HG02588 (cell line): Measurements from ENCODE around the gene SYCP3.
"Not testable (repeated sequence)": the region's sequence is repeated elsewhere in the genome, so short reads cannot be mapped to it uniquely, and the experiment has no call there.

Source experiments
- ATAC-seq: cut with Tn5 transposase; IDR thresholded peaks from one replicate; pipeline ENCODE4 v1.9.1; 2021; ENCODE audit warnings: mild to moderate bottlenecking, moderate library complexity; ENCODE audit not compliant: unreplicated experiment

Gene SYCP3

GRCh38 chr12:101761350-101761749 is 22.1 kb upstream of the SYCP3 start:
- ATAC-seq = no peak

- no peak for ATAC-seq
These were observed 20.3 kb upstream of the SYCP3 start for GRCh38 chr12:101759396-101760047.

GRCh38 chr12:101750152-101750551 is 10.9 kb upstream of the SYCP3 start:
- ATAC-seq = no peak

DNA sequence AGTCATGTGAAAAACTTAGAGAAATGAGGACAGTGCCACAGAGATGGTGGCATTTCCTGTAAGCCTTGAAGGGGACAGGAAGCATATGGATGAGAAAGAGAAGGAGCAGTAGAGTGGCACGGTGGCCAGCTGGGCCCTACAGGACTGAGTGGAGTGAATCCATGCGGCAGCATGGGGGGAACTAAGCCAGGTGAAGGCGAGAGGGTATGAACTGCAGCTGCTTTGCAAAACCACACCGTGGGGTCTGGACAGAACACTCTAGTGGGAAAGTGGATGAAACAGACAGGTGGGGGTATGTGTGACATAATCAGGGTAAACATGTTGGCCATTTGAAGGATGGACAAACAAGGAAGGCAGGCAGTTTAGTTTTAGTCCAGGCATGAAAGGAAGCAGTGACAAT is 10.4 kb upstream of the SYCP3 start:
- no peak for ATAC-seq

DNA sequence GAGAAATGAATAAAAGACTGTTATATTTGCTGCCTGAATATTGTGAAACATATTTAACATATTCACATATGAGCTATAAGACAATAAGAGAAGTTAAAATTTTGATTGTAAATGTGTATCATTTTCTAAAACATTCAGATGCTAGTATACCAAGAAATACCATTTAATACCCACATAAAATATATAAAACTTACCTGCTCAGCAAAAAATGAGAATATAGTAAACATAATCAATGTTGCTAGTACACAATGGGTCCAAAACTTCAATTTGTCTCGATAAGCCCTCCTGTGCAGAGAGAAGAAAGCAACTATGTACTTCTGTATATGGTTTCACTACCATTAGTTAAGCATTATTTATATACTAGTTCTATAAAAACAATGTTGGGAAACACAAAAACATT is 9.6 kb upstream of the SYCP3 start:
- ATAC-seq = no peak

DNA sequence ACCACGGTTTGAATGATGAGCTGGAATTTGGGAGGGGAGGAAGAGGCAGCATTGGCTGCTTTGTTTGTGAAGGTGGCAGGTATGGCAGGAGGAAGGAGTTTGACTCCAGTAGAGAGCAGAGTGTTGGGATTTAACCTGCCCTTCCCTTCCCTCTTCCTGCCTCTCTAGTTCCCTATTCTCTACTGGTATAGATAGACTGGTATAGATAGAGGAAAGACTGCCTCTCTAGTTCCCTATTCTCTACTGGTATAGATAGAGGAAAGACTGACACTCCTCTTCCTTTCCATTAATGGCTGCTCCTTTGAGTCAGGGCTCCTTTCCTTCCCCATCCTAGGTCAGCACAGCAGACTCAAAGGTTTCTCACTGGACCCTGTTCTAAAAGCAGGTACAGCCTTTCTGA is 8.4 kb upstream of the SYCP3 start:
- no peak for ATAC-seq

DNA sequence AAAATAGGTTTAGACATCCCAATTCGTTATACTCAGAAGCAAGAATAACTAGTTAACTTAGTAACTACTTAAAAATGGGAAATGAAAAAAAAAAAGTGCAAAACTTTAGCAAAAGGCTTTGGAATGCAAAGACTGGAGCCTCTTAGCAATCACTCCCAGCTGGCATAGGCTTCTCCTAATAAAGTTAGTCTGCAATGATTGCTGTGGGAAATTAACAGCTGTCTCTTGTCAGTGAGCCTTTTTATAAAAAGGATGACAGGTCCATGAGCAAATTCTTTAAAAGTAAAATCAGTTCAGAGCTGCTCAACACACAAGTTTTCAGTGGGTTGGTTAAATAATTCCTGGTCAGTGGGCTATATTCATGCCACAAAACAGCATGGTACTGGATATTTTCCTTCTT is 7.4 kb upstream of the SYCP3 start:
- no peak for ATAC-seq

DNA sequence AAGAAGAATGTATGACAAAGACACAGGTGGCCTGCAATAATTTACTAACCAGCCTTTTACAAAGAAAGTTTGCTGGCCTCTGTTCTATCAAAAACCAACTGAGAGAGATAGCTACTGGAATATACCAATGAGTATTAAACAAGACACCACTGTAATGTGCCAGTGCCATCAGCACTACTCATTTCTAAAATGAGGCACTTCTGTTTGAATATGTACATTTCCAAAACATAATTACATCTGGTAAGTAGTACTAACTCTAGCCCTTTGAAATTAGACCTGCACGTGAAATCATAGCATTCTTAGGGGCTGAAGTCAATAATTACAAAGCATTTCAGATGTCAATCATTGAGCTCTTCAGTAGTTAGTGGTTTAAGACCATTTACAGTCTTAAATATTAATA is 6.9 kb upstream of the SYCP3 start:
- no peak for ATAC-seq

DNA sequence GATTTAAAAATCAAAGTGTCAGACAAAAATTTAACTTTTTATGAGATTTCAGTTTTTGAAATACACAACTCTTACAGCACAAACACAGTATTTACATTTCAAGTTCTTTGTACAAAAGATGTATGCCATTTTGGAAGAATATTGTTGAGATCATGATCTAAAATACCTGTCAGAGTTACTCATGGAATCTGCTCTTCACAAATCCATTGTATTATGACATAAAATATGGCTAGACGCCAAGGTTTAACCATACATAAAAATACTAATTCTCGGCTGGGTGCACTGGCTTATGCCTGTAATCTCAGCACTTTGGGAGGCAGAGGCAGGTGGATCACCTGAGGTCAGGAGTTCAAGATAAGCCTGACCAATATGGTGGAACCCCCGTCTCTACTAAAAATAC is 6.2 kb upstream of the SYCP3 start:
- no peak for ATAC-seq

GRCh38 chr12:101743724-101744472 is 4.6 kb upstream of the SYCP3 start:
- ATAC-seq = peak; percentile 96

DNA sequence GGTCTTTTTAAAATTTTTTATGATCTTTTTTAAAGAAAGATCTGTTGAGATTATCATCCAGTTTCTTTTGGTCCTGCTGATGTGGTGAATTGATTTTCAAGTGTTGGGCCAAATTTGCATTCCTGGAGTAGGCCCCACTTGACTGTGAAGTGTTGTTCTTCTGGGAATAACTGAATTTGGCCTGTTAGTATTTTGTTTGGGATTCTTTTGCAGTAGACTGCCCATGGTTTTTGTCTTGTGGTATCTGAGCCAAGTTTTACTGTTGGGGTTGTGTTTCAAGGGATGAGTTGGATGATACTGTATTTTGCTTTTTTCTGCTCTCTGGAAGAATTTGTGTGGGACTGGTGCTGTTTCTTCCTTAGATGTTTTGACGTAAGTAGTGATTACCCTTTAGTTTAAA is 4.0 kb upstream of the SYCP3 start:
- peak; percentile 2 for ATAC-seq

- no peak for ATAC-seq
These were observed 1.7 kb upstream of the SYCP3 start for GRCh38 chr12:101740980-101741379.

- no peak for ATAC-seq
These were observed 1.3 kb upstream of the SYCP3 start for GRCh38 chr12:101740566-101740965.

DNA sequence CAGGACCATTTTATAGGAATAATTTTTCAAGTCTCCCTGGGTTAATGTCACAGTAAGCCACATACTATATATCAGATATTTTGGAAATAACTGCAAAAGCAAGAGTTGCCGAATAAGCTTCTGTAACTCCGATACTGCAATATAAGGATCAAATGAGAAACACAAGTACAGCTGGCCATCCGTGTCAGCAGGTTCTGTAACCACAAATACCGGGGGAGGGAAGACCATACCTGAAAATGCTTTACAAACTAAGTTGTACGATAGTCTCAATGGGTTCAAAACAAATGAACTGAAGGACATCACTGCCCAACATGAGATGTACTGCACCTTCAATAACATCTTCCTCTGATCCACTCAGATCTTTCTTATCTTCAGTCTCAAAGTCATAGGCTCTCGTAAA is 1.8 kb downstream of the SYCP3 start:
- ATAC-seq = no peak

DNA sequence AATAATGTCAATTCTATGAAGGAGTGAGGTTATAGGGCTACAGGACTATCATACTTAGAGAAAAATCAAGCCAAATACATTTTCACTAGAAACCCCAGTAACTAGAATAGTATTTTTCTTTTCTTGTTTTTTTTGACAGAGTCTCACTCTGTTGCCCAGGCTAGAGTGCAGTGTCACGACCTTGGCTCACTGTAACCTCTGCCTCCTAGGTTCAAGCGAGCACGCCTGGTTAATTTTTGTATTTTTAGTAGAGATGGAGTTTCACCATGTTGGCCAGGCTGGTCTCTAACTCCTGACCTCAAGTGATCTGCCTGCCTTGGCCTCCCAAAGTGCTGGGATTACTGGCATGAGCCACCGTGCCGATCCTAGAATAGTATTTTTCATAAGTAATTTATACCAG is 4.8 kb downstream of the SYCP3 start:
- ATAC-seq = not testable (repeated sequence)

DNA sequence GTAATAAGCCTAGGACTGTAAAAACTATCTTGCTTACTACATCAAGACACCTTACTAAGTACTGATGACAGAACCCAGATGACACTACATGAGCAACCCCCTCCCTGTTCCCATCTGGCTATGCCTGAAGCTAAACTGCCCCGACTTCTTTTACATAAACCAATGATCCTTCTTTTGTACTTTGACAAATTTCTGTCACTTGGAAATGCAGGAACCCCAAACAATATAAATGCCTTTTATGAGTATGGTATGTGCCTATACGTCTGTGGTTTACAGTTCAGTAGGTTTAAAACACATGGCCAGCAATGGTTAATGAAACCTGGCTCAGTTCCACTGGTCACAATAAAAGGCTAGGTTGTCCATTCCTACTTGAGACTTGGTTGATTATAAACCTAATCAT is 6.1 kb downstream of the SYCP3 start:
- no peak for ATAC-seq

DNA sequence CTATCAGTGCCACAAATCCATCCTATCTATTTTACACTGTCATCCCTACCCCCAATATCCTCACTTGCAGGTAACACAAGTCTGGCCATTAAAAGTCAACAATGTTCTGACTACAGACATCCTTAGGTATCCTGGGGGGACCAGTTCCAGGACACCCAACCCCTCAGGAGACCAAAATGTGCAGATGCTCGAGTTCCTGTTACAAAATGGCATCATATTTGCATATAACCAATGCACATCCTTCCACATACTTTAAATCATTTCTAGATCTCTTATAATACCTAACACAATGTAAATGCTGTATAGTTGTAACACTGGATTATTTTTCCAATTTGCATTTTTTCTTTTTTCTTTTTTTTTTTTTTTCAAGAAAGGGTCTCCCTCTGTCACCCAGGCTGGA is 6.9 kb downstream of the SYCP3 start:
- ATAC-seq = no peak

- no peak for ATAC-seq
These were observed 9.4 kb downstream of the SYCP3 start for GRCh38 chr12:101729842-101730241.

- no peak for ATAC-seq
These were observed 12.2 kb downstream of the SYCP3 start for GRCh38 chr12:101727098-101727497.

DNA sequence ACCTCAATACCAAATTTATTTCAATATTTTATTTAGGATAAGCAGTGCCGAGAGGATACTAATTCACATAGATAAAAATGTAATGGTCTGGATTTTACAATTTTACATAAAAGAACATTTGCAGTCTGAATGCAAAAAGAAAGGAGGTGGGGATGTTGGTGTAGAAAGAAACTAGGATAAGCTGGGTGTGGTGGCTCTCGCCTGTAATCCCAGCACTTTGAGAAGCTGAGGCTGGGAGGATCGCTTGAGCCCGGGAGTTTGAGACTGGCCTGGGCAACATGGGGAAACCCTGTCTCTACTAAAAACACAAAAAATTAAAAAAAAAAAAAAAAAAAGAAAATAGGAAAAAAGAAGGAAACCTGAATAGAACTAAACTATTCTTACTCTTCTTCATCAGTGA is 16.9 kb downstream of the SYCP3 start:
- ATAC-seq = no peak

- ATAC-seq = no peak
These were observed 19.1 kb downstream of the SYCP3 start for GRCh38 chr12:101720118-101720517.

- ATAC-seq = no peak
These were observed 19.7 kb downstream of the SYCP3 start for GRCh38 chr12:101719566-101719965.
